ENCODE measurements around the gene CD80.

GRCh38 chr3:119555929-119556328 lies 3.5 kb downstream of the CD80 start:
- TF ChIP-seq POLR2A (IDR thresholded peaks at IDR 0.05; ENCODE audit: low read depth, low read length) (no peak), POLR2AphosphoS5 (IDR thresholded peaks at IDR 0.05; ENCODE audit: low read depth, low read length) (no peak; the same call in 1 of the 2 replicates), SPI1 (IDR thresholded peaks at IDR 0.05; ENCODE audit: low read depth, low read length) (no peak), PAX5 (IDR thresholded peaks at IDR 0.05; ENCODE audit: insufficient read depth, low read length, severe bottlenecking) (no peak), TAF1 (IDR thresholded peaks at IDR 0.05; ENCODE audit: low read depth, low read length) (no peak), POU2F2 (IDR thresholded peaks at IDR 0.05; ENCODE audit: low read depth, low read length) (no peak)
